IPS-NIHi7 (cell line): ENCODE results near the gene LMBR1L.

Experiments
- DNase-seq: peaks from one replicate; pipeline ENCODE4 v3.0.0; 2012; ENCODE audit warnings: mixed read lengths; ENCODE audit errors: extremely low spot score

The LMBR1L gene

DNA sequence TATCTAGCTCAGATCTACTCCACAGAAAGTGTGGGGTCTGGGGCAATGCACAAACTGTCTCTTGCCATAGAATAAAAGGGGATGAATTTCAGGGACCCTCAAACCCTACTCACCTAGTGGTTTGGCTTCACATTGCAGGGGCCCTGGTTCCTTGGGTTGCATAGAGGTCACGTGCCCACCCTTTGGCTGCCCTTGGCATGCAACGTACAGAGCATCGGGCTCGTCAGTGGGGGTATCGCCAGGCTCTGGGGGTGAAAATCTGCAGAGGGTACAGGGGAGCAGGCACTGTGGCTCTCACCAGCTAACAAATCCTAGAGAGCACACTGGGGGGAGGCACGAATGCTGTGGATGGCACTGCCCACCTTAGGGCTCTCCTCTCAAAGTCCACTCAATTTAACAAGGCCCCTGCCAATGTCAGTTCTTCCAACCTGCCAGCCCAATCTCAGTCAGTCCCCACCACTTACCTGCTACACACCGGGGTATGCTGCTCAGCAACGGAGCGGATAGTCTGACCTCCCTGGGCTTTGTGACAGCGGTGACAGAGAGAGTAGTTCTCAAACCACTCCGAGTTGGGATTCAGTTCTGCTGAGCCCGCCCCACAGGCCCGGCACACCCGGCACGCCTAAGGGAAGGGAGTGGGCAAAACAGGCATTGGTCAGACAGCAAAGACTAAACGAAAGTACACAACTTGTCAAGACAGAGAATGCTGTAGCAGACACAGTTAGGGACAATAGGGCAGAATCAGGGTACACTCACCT is 58.0 kb downstream of the LMBR1L start:
- no peak for DNase-seq

DNA sequence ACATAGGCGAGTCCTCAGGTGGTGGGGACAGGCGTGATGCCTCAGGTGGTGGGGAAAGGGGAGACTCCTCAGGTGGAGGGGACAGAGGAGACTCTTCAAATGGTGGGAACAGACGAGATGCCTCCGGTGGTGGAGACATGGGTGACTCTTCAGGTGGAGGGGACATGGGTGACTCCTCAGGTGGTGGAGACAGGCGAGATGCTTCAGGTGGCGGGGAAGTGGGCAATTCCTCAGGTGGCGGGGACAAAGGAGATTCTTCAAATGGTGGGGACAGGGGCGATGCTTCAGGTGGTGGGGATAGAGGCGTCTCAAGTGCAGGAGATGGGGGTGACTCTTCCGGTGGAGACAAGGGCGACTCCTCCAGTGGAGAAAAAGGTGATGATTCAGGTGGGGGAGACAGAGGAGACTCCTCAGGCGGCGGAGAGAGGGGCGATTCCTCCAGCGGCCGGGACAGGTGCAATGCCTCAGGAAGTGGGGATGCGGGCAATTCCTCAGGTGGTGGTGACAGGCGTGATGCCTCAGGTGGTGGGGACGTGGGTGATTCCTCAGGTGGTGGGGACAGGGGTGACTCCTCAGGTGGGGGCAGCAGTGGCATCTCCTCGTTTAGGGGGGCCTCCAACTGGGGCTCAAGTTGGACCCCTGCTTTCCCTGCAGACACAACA is 58.7 kb downstream of the LMBR1L start:
- DNase-seq, result no peak

DNA sequence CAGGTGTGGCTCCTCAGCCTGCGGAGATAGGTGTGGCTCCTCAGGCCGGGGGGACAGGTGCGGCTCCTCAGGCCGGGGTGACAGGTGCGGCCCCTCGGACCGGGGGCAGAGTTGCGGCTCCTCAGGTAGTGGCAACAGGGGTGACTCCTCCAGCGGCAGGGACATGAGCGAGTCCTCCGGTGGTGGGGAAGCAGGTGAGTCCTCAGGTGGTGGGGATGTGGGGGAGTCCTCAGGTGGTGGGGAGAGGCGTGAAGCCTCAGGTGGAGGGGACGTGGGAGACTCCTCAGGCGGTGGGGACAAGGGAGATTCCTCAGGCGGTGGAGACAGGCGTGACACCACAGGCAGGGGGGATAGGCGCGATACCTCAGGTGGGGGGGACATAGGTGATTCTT is 59.3 kb downstream of the LMBR1L start:
- no peak for DNase-seq

- DNase-seq, result no peak
Observed at GRCh38 chr12:49050507-49051372, 59.9 kb downstream of the LMBR1L start.

DNA sequence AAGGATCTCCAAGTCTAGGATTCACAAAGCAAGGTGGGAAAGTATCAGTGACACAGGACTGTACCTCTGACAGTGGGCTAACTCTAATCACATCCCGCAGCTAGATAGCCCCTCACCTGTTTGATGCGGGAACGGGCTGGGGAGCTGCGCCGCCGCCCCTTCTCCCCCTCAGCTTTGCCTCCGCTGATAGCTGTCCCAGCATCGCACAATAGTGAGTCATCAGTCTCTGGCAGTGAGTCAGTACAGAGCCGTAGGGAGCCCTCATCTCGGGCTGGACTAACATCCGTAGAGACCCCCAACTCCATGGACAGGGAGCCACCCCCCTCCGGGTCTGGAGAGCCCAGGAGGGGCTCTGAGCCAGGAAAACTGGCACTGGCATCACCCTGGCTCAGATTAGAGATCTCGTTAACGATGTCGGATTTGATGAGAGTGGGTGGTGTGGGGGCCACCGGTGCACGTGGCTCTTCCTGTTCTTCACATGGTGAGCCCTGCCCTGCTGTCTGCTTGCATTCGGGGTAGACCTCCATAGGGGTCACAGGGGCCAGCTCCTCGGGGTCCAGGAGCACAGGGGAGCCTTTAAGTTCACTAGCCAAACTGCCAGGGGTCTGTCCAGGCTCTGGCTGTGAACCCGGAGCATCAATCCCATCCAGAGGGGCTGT is 61.0 kb downstream of the LMBR1L start:
- no peak for DNase-seq

GRCh38 chr12:49048953-49049352 is 61.7 kb downstream of the LMBR1L start:
- DNase-seq, result no peak
